OCI-LY3 (cell line): Measurements from ENCODE around the gene IL20RA.

ENCODE experiments used
- H2AFZ ChIP-seq: fragments of 200-600, 300-600 bp; shearing (Covaris generic); 2 replicates; pipeline ENCODE4 v1.6.0; 2014; ENCODE audit warnings: antibody characterized with exemption, low read depth, low read length
- H3K27ac ChIP-seq: fragments of 200-600, 300-600 bp; sonication (generic); 2 replicates; pipeline ENCODE4 v1.5.1; 2014; ENCODE audit warnings: mild to moderate bottlenecking, low read length, moderate library complexity, mixed read lengths
- H3K27me3 ChIP-seq: fragments of 200-600, 300-600 bp; sonication (generic); 2 replicates; pipeline ENCODE4 v1.6.1; 2014; ENCODE audit warnings: low read depth, low read length, mixed read lengths
- H3K36me3 ChIP-seq: fragments of 200-600, 300-600 bp; sonication (generic); replicated peaks from 2 replicates; pipeline ENCODE3; 2014; ENCODE audit warnings: low read depth, low read length, mixed read lengths
- H3K4me1 ChIP-seq: fragments of 300-600, 200-600 bp; sonication (generic); 2 replicates; pipeline ENCODE4 v1.6.1; 2014; ENCODE audit warnings: low read length, mixed read lengths
- H3K4me2 ChIP-seq: fragments of 200-600, 300-600 bp; sonication (generic); 2 replicates; pipeline ENCODE4 v1.6.1; 2014; ENCODE audit warnings: low read length, mixed read lengths
- H3K4me3 ChIP-seq: fragments of 300-600, 200-600 bp; sonication (generic); 2 replicates; pipeline ENCODE4 v1.5.1; 2014; ENCODE audit warnings: antibody characterized with exemption, mild to moderate bottlenecking, low read length, moderate library complexity
- H3K79me2 ChIP-seq: fragments of 300-600, 200-600 bp; shearing (Covaris generic); 2 replicates; pipeline ENCODE4 v1.6.1; 2014; ENCODE audit warnings: mild to moderate bottlenecking, low read length, mixed read lengths
- H3K9ac ChIP-seq: fragments of 300-600, 200-600 bp; shearing (Covaris generic); 2 replicates; pipeline ENCODE4 v1.6.0; 2014; ENCODE audit warnings: mild to moderate bottlenecking, low read length, moderate library complexity
- H3K9me3 ChIP-seq: fragments of 200-600, 300-600 bp; shearing (Covaris generic); 2 replicates; pipeline ENCODE4 v1.6.1; 2014; ENCODE audit warnings: low read length, mixed read lengths; ENCODE audit not compliant: insufficient read depth
- H4K20me1 ChIP-seq: fragments of 200-600, 300-600 bp; sonication (generic); 2 replicates; pipeline ENCODE4 v1.6.1; 2016; ENCODE audit warnings: low read length, mixed read lengths; ENCODE audit not compliant: insufficient read depth
- CTCF ChIP-seq: fragments of 200-600, 300-600 bp; sonication (generic); IDR thresholded peaks from 2 replicates; pipeline ENCODE4 v1.5.1; 2014; ENCODE audit warnings: antibody characterized with exemption, low read length, low read depth
- EZH2phosphoT487 ChIP-seq: fragments of 200-600 bp; shearing (Covaris generic); IDR thresholded peaks from 2 replicates; pipeline ENCODE4 v1.6.1; 2018; ENCODE audit warnings: antibody characterized with exemption, mixed run types, low read depth

IL20RA gene

GRCh38 chr6:137067399-137067798 is 22.6 kb upstream of the IL20RA start:
- Histone ChIP-seq H3K36me3 (no peaks in the 10 kb centered on the region), H3K27me3 (no peaks in the 10 kb centered on the region), H2AFZ (no peak overlapping the region), H3K4me2 (no peak overlapping the region), H3K4me1 (no peaks in the 10 kb centered on the region), H3K27ac (no peak overlapping the region), H3K4me3 (no peak overlapping the region), H3K79me2 (no peaks in the 10 kb centered on the region), H4K20me1 (no peaks in the 10 kb centered on the region), H3K9ac (no peak overlapping the region), H3K9me3 (no peaks in the 10 kb centered on the region)
- TF ChIP-seq EZH2phosphoT487 (no peak), CTCF (no peak)

- TF ChIP-seq EZH2phosphoT487 = no peak
- TF ChIP-seq CTCF = no peak
- no peak overlapping the region for H3K4me2 ChIP-seq
Measured at GRCh38 chr6:137058037-137058436, 13.3 kb upstream of the IL20RA start.

GRCh38 chr6:137056121-137056880 is 11.5 kb upstream of the IL20RA start:
- no peaks in the 10 kb centered on the region for H3K36me3 ChIP-seq
- H3K4me2 ChIP-seq = no peak overlapping the region
- no peak overlapping the region for H3K4me3 ChIP-seq
- H3K79me2 ChIP-seq = no peaks in the 10 kb centered on the region
- H3K27me3 ChIP-seq = no peaks in the 10 kb centered on the region
- no peak overlapping the region for H3K9ac ChIP-seq
- H3K27ac ChIP-seq = no peak overlapping the region
- no peaks in the 10 kb centered on the region for H3K9me3 ChIP-seq
- TF ChIP-seq EZH2phosphoT487 = no peak
- TF ChIP-seq CTCF = no peak
- no peaks in the 10 kb centered on the region for H4K20me1 ChIP-seq
- no peak overlapping the region for H2AFZ ChIP-seq
- H3K4me1 ChIP-seq = peaks cover 4% of the 10 kb centered on the region; the same call in 1 of the 2 replicates

More at GRCh38 chr6:137058037-137058436, 13.3 kb upstream of the IL20RA start:
- H3K36me3 ChIP-seq = no peaks in the 10 kb centered on the region
- no peaks in the 10 kb centered on the region for H4K20me1 ChIP-seq
- H3K9ac ChIP-seq = no peak overlapping the region
- no peaks in the 10 kb centered on the region for H3K9me3 ChIP-seq
- peaks cover 4% of the 10 kb centered on the region; the same call in 1 of the 2 replicates for H3K4me1 ChIP-seq
- no peak overlapping the region for H2AFZ ChIP-seq
- H3K79me2 ChIP-seq = no peaks in the 10 kb centered on the region
- no peak overlapping the region for H3K4me3 ChIP-seq
- H3K27ac ChIP-seq = no peak overlapping the region
- no peaks in the 10 kb centered on the region for H3K27me3 ChIP-seq

GRCh38 chr6:137051790-137052472 is 7.2 kb upstream of the IL20RA start:
- H3K9me3 ChIP-seq = no peaks in the 10 kb centered on the region
- no peak overlapping the region for H2AFZ ChIP-seq
- no peak overlapping the region for H3K4me3 ChIP-seq
- no peaks in the 10 kb centered on the region for H3K4me1 ChIP-seq
- H3K27me3 ChIP-seq = no peaks in the 10 kb centered on the region
- H3K9ac ChIP-seq = no peak overlapping the region
- H3K27ac ChIP-seq = no peak overlapping the region
- H3K79me2 ChIP-seq = no peaks in the 10 kb centered on the region
- H3K36me3 ChIP-seq = no peaks in the 10 kb centered on the region
- no peak for TF ChIP-seq EZH2phosphoT487
- no peak for TF ChIP-seq CTCF
- no peaks in the 10 kb centered on the region for H4K20me1 ChIP-seq
- no peak overlapping the region for H3K4me2 ChIP-seq
